Progenitor cell of endocrine pancreas (in vitro differentiated cells): ENCODE data around the gene ADAM22. TPM values are rescaled to one million over a fixed set of nuclear protein-coding genes. Genes with fewer than 3 reads are reported as not detected.

Experiments used
- DNase-seq: peaks from one replicate; pipeline ENCODE4 v3.0.0; 2021; ENCODE audit warnings: low spot score; ENCODE audit not compliant: unreplicated experiment
- H3K27ac Mint-ChIP-seq: 2 replicates; pipeline ENCODE4 v1.8.0; 2021; ENCODE audit warnings: mild to moderate bottlenecking, moderate library complexity, mixed read lengths
- H3K27me3 Mint-ChIP-seq: 2 replicates; pipeline ENCODE4 v1.8.0; 2021; ENCODE audit warnings: mixed read lengths
- H3K36me3 Mint-ChIP-seq: 2 replicates; pipeline ENCODE4 v1.8.0; 2022; ENCODE audit warnings: mixed read lengths; ENCODE audit not compliant: insufficient read depth
- H3K4me1 Mint-ChIP-seq: 2 replicates; pipeline ENCODE4 v1.8.0; 2021; ENCODE audit warnings: low read depth, mixed read lengths
- H3K4me3 Mint-ChIP-seq: 2 replicates; pipeline ENCODE4 v1.8.0; 2021; ENCODE audit warnings: low read depth, mild to moderate bottlenecking, moderate library complexity, mixed read lengths
- H3K9me3 Mint-ChIP-seq: 2 replicates; pipeline ENCODE4 v1.8.0; 2021; ENCODE audit warnings: low read depth, mixed read lengths
- CTCF ChIP-seq: fragments of 200-600 bp; sonication (generic); IDR thresholded peaks from one replicate; pipeline ENCODE4 v1.5.0; 2021; ENCODE audit warnings: antibody characterized with exemption, mild to moderate bottlenecking; ENCODE audit not compliant: unreplicated experiment
- total RNA-seq: library from RNA; stranded (reverse); gene quantifications from 2 replicates; pipeline ENCODE4 v1.2.1, GENCODE V29; 2021

Gene ADAM22
- total RNA-seq, 1 donor from 2014 or later: 15.8 TPM

- DNase-seq: no peak
- no peak for TF ChIP-seq CTCF
- H3K27me3 Mint-ChIP-seq: no peaks in the 10 kb centered on the region
- no peaks in the 10 kb centered on the region for H3K4me1 Mint-ChIP-seq
- no peaks in the 10 kb centered on the region for H3K36me3 Mint-ChIP-seq
- H3K4me3 Mint-ChIP-seq: no peak overlapping the region
- H3K27ac Mint-ChIP-seq: no peak overlapping the region
- H3K9me3 Mint-ChIP-seq: no peaks in the 10 kb centered on the region
Measured at GRCh38 chr7:88091988-88092675, 158.1 kb downstream of the ADAM22 start.

DNA sequence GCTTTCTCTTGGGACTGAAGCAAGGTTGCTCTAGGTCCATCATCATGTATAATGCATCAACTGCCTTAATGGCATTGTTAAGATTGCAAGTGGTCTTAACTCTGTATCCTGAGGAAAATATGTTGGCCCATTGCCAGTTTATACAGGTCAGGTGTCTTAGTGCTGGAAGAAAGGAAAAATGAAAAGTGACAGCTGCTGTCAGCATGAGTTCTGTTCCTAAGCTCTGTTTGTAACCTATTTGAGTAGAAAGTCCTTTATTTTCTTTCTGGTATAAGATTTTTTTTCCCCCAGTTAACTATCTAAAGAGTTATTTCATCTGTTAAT lies 158.6 kb downstream of the ADAM22 start:
- no peak overlapping the region for H3K27ac Mint-ChIP-seq
- H3K4me3 Mint-ChIP-seq: no peak overlapping the region
- DNase-seq: no peak

DNA sequence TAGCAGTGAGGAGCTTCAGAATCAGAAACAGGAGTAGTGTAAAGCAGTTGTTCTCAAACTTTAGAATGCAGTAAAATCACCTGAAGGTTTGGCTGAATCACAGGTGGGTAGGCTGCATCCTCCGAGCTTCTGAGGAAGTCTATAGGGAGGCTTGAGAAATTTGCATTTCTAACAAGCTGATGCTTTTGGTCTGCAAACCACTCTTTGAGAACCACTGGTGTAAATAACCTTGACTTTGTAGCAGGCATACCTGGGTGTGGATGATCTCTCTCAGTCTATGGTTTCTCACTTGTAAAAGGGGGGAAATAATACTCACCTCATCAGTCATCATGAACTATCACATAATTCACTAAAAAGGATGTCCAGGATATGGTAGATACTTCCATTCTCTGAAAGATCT lies 167.7 kb downstream of the ADAM22 start:
- H3K27ac Mint-ChIP-seq: no peak overlapping the region
- H3K9me3 Mint-ChIP-seq: no peaks in the 10 kb centered on the region
- no peak for TF ChIP-seq CTCF
- DNase-seq: no peak
- no peaks in the 10 kb centered on the region for H3K36me3 Mint-ChIP-seq
- no peaks in the 10 kb centered on the region for H3K27me3 Mint-ChIP-seq
- no peak overlapping the region for H3K4me3 Mint-ChIP-seq
- no peaks in the 10 kb centered on the region for H3K4me1 Mint-ChIP-seq

More for the DNA sequence above, 158.6 kb downstream of the ADAM22 start:
- no peak for TF ChIP-seq CTCF
- H3K36me3 Mint-ChIP-seq: no peaks in the 10 kb centered on the region
- no peaks in the 10 kb centered on the region for H3K9me3 Mint-ChIP-seq
- H3K27me3 Mint-ChIP-seq: no peaks in the 10 kb centered on the region
- no peaks in the 10 kb centered on the region for H3K4me1 Mint-ChIP-seq

DNA sequence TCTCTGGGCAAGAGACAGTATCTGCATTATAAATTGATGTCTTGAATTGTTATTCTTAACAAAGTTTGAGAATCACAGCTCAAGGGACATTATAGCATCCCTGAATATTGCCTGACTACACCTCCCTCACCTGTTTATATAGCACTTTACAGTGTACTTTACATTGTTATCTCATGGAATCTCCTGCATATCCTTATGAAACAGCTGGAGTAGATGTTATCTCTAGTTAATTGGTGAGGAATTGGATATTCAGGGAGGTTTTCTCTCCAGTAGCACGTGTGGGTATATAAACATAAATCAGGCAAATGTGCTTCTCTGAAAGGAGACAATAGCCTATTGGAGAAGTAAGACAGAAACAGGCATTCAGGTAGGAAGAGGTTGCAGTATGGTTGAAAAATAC lies 168.6 kb downstream of the ADAM22 start:
- DNase-seq: no peak
- H3K9me3 Mint-ChIP-seq: no peaks in the 10 kb centered on the region
- TF ChIP-seq CTCF: no peak
- H3K27ac Mint-ChIP-seq: no peak overlapping the region
- H3K4me1 Mint-ChIP-seq: no peaks in the 10 kb centered on the region
- H3K4me3 Mint-ChIP-seq: no peak overlapping the region
- H3K36me3 Mint-ChIP-seq: no peaks in the 10 kb centered on the region
- H3K27me3 Mint-ChIP-seq: no peaks in the 10 kb centered on the region

DNA sequence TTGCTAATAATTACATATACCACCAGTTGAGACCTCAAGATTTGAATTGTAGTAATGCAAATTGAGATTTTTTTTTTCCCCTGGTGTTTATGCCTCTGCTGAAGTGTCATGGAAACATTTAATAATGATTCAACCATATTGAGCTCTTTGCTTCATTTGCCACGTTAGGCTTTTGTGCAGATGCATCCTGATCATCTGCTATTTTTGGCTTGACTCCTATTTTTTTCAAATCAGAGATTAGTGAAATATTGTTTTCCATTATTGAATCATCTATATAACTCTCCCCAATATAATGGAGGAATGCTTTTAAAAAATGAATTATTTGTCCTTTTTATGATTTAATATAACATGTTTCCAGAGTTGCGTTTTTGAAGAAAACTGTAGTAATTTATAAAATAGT lies 170.7 kb downstream of the ADAM22 start:
- no peak overlapping the region for H3K27ac Mint-ChIP-seq
- TF ChIP-seq CTCF: no peak
- H3K27me3 Mint-ChIP-seq: no peaks in the 10 kb centered on the region
- H3K9me3 Mint-ChIP-seq: no peaks in the 10 kb centered on the region
- no peaks in the 10 kb centered on the region for H3K36me3 Mint-ChIP-seq
- H3K4me3 Mint-ChIP-seq: no peak overlapping the region
- DNase-seq: no peak
- H3K4me1 Mint-ChIP-seq: no peaks in the 10 kb centered on the region
